Right lobe of liver (tissue), 4 donors: ENCODE data around the gene MACROD2.
"Not testable (repeated sequence)": the region's sequence is repeated elsewhere in the genome, so short reads cannot be mapped to it uniquely, and the experiment has no call there.

Experiments
- POLR2A ChIP-seq: fragments of 450-650 bp; IDR thresholded peaks from one replicate; pipeline ENCODE4 v1.6.1; 2017; ENCODE audit warnings: antibody characterized with exemption, mild to moderate bottlenecking
- TF ChIP-seq, protein P1 (sequence below), 4 donors: fragments of 200-600 bp in 3 of 4; fragments of 450-650 bp in 1 of 4; IDR thresholded peaks; one replicate each; pipeline versions ENCODE4 v1.5.1 to v1.8.0; 2016 to 2022; ENCODE audit warnings: antibody characterized with exemption in 4 of 4, mild to moderate bottlenecking in 2 of 4
- donor health status: DM: no; HTN: no; CAD: no.
- donor health status: DM: no; HTN: no; CAD: no.
- donor health status: DM: no; HTN: yes; CAD: no.

DNA sequence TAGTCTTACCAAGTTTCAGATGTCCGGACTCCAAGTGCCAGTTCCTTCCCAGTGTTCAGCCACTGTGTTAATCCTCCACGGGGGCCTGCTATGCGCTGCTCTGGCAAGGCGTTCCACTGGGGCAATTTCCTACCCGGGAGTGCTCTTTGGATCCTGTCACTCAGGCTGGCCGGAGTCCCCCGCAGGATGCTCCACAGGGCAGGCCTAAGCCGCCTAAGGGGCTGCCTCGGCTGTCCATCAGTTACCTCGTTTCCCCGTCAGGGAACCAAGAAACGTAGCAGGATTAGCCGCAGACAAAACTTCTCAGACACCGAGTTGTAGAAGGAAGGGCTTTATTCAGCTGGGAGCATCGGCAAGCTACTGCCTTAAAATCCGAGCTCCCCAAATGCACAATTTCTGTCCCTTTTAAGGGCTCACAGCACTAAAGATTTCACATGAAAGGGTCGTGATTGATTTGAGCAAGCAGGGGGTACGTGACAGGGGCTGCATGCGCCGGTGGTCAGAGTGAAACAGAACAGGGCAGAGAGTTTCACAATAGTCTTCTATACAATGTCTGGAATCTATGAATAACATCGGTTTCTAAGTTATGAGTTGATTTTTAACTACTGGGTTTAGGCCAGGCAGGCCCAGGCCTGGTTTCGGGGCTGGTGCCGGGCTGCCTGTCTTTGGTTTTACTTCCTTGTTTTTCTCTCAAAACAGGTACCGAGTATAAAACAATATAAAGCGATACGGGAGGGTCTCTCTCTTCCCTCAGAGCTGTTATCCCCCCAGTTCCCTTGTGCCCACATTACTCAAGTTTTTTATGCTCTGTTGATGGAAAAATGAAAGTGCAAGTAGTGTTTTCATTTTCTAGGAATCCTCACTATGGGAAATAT is 1990.4 kb downstream of the MACROD2 start:
- TF ChIP-seq, protein P1, sequence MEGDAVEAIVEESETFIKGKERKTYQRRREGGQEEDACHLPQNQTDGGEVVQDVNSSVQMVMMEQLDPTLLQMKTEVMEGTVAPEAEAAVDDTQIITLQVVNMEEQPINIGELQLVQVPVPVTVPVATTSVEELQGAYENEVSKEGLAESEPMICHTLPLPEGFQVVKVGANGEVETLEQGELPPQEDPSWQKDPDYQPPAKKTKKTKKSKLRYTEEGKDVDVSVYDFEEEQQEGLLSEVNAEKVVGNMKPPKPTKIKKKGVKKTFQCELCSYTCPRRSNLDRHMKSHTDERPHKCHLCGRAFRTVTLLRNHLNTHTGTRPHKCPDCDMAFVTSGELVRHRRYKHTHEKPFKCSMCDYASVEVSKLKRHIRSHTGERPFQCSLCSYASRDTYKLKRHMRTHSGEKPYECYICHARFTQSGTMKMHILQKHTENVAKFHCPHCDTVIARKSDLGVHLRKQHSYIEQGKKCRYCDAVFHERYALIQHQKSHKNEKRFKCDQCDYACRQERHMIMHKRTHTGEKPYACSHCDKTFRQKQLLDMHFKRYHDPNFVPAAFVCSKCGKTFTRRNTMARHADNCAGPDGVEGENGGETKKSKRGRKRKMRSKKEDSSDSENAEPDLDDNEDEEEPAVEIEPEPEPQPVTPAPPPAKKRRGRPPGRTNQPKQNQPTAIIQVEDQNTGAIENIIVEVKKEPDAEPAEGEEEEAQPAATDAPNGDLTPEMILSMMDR (IDR thresholded peaks at IDR 0.05) = not testable (repeated sequence)
- not testable (repeated sequence) for TF ChIP-seq POLR2A
